ENCODE measurements around the gene LPAR6. TPM values are rescaled to one million over a fixed set of nuclear protein-coding genes. Genes with fewer than 3 reads are reported as not detected.
"Not testable (repeated sequence)": the region's sequence is repeated elsewhere in the genome, so short reads cannot be mapped to it uniquely, and the experiment has no call there.

LPAR6 gene, protein sequence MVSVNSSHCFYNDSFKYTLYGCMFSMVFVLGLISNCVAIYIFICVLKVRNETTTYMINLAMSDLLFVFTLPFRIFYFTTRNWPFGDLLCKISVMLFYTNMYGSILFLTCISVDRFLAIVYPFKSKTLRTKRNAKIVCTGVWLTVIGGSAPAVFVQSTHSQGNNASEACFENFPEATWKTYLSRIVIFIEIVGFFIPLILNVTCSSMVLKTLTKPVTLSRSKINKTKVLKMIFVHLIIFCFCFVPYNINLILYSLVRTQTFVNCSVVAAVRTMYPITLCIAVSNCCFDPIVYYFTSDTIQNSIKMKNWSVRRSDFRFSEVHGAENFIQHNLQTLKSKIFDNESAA
- total RNA-seq, result 10 to 100 TPM; 38.5 to 48.9 (median 41.1) TPM
- total RNA-seq (2013), result 67.2 TPM

DNA sequence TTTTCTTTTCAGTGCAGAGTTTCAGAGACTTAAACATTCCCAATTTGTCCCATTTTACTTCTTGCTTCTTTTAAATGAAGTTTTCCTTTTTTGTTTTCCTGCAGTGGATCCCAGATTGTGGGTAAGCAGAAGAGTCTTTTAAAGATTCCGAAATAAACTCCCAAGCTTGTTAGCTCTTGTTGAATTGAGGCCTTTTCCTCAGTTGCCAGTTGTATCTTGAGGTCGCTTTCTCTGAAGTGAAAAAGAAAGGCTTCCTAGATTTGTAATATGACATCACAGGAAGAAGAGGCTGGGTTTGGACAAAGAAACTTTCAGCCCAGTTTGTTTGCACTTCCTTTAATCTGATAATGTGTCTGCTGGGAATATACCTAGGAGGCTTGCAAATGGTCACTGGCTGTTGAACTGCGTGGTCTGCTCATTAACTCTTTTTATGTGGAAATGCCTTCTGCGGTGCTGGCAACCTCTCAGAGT, at the start of gene LPAR6:
TSS of gene LPAR6 (minus strand) at position 233 of the 471 bp plus-strand sequence. CDS start 690 bp downstream, outside the sequence.
- Histone ChIP-seq H3K36me3 (ENCODE audit: control insufficient read depth, insufficient read depth, low read length) (no peaks in the 10 kb centered on the region), H3K4me1 (ENCODE audit: control insufficient read depth, insufficient read depth, low read length) (peaks cover 4% of the 10 kb centered on the region), H3K4me3 (ENCODE audit: low read length) (peak within 1 kb of the TSS; percentile 58), H3K9me3 (ENCODE audit: control insufficient read depth, insufficient read depth, low read length) (no peaks in the 10 kb centered on the region), H3K27ac (ENCODE audit: low read length) (peak within 1 kb of the TSS; percentile 87), H3K27me3 (ENCODE audit: control insufficient read depth, insufficient read depth, low read length) (no peaks in the 10 kb centered on the region)
- peaks cover 0 to 5% of the 10 kb centered on the region in 2 donors for H3K9me3 Mint-ChIP-seq
- peaks cover 8% of the 10 kb centered on the region for H3K36me3 Mint-ChIP-seq
- H3K27me3 Mint-ChIP-seq (ENCODE audit: low read depth in 2 of 2), result no peaks in the 10 kb centered on the region
- peaks cover 36 to 53% of the 10 kb centered on the region in 2 donors for H3K4me1 Mint-ChIP-seq
- ATAC-seq (peak; percentile 47 to 59 (median 50)), DNase-seq (peak in 1 of 2 donors; percentile 72)
- peak within 1 kb of the TSS; percentile 94 for H3K4me3 Mint-ChIP-seq
- TF ChIP-seq, protein P1, sequence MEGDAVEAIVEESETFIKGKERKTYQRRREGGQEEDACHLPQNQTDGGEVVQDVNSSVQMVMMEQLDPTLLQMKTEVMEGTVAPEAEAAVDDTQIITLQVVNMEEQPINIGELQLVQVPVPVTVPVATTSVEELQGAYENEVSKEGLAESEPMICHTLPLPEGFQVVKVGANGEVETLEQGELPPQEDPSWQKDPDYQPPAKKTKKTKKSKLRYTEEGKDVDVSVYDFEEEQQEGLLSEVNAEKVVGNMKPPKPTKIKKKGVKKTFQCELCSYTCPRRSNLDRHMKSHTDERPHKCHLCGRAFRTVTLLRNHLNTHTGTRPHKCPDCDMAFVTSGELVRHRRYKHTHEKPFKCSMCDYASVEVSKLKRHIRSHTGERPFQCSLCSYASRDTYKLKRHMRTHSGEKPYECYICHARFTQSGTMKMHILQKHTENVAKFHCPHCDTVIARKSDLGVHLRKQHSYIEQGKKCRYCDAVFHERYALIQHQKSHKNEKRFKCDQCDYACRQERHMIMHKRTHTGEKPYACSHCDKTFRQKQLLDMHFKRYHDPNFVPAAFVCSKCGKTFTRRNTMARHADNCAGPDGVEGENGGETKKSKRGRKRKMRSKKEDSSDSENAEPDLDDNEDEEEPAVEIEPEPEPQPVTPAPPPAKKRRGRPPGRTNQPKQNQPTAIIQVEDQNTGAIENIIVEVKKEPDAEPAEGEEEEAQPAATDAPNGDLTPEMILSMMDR (IDR thresholded peaks at IDR 0.05), result no peak
- 51% methylated on average over 4 of the region's 4 CpGs for WGBS (ENCODE audit: insufficient coverage)
- intact Hi-C loops (cut with micrococcal nuclease), result loop anchor here (5.0 kb wide), 1 partner anchor 34 kb away; no protein-coding TSS in a partner anchor
- peak within 1 kb of the TSS; percentile 95 to 96 for H3K27ac Mint-ChIP-seq

DNA sequence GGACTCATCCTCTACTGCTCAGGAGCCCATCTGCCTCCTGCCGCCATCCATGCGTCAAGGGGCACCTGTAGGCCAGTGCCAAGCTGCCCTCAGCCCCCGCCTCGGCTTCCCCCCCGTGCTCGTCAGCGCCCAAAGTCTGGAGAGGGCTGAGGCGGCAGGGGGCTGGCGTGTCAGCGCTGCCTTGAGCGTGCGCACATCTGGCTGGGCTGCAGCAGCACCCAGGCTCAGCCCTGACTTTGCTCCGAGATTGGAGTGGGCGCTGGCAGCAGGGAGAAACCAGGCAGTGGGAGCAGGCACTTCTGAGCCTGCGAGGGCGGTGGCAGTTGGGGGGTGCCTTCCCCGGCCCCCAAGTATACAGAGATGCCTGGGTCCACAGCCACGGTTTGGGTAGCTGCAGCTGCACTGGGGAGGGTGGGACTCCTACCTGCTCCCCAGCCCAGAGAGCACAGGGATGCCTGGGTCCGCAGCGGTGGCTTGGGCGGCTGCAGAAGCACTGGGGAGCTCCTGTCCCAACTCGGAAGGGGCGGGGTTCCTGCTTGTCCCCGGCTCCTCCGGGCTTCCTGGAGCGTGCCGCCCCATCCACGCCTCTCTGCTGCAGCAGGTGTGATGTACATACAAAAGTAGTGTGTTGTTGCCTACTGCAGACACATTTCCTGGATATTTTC, 44.8 kb upstream of the LPAR6 start:
- Mint-ChIP-seq H3K27me3 (ENCODE audit: low read depth in 2 of 2) (no peaks in the 10 kb centered on the region), H3K36me3 (no peaks in the 10 kb centered on the region), H3K4me1 (peaks cover 8 to 15% of the 10 kb centered on the region in 2 donors), H3K9me3 (no peaks in the 10 kb centered on the region), H3K4me3 (no peak overlapping the region), H3K27ac (no peak overlapping the region)
- TF ChIP-seq, protein P1 (IDR thresholded peaks at IDR 0.05), result no peak
- Histone ChIP-seq H3K4me1 (ENCODE audit: control insufficient read depth, insufficient read depth, low read length) (no peaks in the 10 kb centered on the region), H3K27ac (ENCODE audit: low read length) (no peak overlapping the region), H3K4me3 (ENCODE audit: low read length) (no peak overlapping the region), H3K9me3 (ENCODE audit: control insufficient read depth, insufficient read depth, low read length) (no peaks in the 10 kb centered on the region), H3K27me3 (ENCODE audit: control insufficient read depth, insufficient read depth, low read length) (no peaks in the 10 kb centered on the region), H3K36me3 (ENCODE audit: control insufficient read depth, insufficient read depth, low read length) (peaks cover 49% of the 10 kb centered on the region)
- ATAC-seq, result no peak
- DNase-seq, result no peak
- 97% methylated on average over 28 of the region's 28 CpGs for WGBS (ENCODE audit: insufficient coverage)
- intact Hi-C loops (cut with micrococcal nuclease), result no loop called here

DNA sequence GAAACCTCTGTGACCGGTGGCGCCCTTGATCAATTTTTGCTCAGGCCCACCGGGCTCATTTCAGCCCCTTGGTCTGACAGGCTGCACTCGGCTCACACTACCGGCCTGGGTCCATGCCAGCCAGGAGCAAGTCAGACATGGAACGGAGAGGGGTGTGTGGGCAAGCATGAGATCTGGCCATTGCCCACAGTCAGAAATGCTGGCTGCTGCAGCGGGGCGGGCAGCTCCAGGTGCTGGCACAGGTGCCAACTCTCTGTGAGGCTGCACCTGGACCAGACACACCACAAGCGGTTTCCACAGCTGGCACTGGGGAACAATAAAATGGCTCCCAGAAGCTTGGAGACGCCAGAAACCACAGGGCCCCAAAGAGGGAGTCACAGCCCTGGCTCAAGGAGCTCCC, 43.6 kb upstream of the LPAR6 start:
- H3K9me3 ChIP-seq (ENCODE audit: control insufficient read depth, insufficient read depth, low read length), result no peaks in the 10 kb centered on the region
- peaks cover 47% of the 10 kb centered on the region for H3K36me3 ChIP-seq (ENCODE audit: control insufficient read depth, insufficient read depth, low read length)
- Mint-ChIP-seq H3K4me1 (peaks cover 8 to 15% of the 10 kb centered on the region in 2 donors), H3K36me3 (peaks cover 11% of the 10 kb centered on the region), H3K9me3 (peaks cover 0 to 5% of the 10 kb centered on the region in 2 donors), H3K4me3 (no peak overlapping the region), H3K27me3 (ENCODE audit: low read depth in 2 of 2) (no peaks in the 10 kb centered on the region), H3K27ac (no peak overlapping the region)
- intact Hi-C loops (cut with micrococcal nuclease), result no loop called here
- H3K4me1 ChIP-seq (ENCODE audit: control insufficient read depth, insufficient read depth, low read length), result no peaks in the 10 kb centered on the region
- H3K4me3 ChIP-seq (ENCODE audit: low read length), result no peak overlapping the region
- H3K27me3 ChIP-seq (ENCODE audit: control insufficient read depth, insufficient read depth, low read length), result no peaks in the 10 kb centered on the region
- TF ChIP-seq, protein P1 (IDR thresholded peaks at IDR 0.05), result no peak
- no peak for DNase-seq
- 96% methylated on average over 10 of the region's 10 CpGs for WGBS (ENCODE audit: insufficient coverage)
- no peak overlapping the region for H3K27ac ChIP-seq (ENCODE audit: low read length)
- no peak for ATAC-seq

DNA sequence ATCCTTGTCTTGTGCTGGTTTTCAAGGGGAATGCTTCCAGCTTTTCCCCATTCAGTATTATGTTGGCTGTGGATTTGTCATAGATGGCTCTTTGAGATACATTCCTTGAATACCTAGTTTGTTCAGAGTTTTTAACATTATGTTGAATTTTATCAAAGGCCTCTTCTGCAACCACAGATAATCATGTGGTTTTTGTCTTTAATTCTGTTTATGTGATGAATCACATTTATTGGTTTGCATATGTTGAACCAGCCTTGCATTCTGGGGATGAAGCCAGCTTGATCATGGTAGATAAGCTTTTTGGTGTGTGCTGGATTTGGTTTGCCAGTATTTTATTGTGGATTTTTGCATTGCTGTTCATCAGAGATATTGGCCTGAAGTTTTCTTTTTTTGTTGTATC, 38.3 kb upstream of the LPAR6 start:
- H3K27me3 Mint-ChIP-seq (ENCODE audit: low read depth in 2 of 2); H3K27ac Mint-ChIP-seq; H3K4me1 ChIP-seq (ENCODE audit: control insufficient read depth, insufficient read depth, low read length); H3K27me3 ChIP-seq (ENCODE audit: control insufficient read depth, insufficient read depth, low read length); H3K9me3 ChIP-seq (ENCODE audit: control insufficient read depth, insufficient read depth, low read length); H3K4me3 ChIP-seq (ENCODE audit: low read length); H3K9me3 Mint-ChIP-seq; intact Hi-C loops (cut with micrococcal nuclease); DNase-seq; H3K27ac ChIP-seq (ENCODE audit: low read length); ATAC-seq; H3K4me3 Mint-ChIP-seq: not testable (repeated sequence)
- Mint-ChIP-seq H3K36me3 (peaks cover 24% of the 10 kb centered on the region), H3K4me1 (peaks cover 19 to 31% of the 10 kb centered on the region in 2 donors)
- H3K36me3 ChIP-seq (ENCODE audit: control insufficient read depth, insufficient read depth, low read length), result peaks cover 20% of the 10 kb centered on the region
